Activated CD4-positive, CD25-positive, alpha-beta regulatory T cell treated with anti-CD3 and anti-CD28 coated beads, Interleukin-2, amount 50 U/mL, for 16 hours (primary cell): Measurements from ENCODE around the gene TPGS2.
"Not testable (repeated sequence)": the region's sequence is repeated elsewhere in the genome, so short reads cannot be mapped to it uniquely, and the experiment has no call there.

Experiments
- DNase-seq: peaks from one replicate; pipeline ENCODE4 v3.0.0-alpha.2; 2020; ENCODE audit warnings: low read depth, low spot score

The TPGS2 gene

GRCh38 chr18:36776650-36777049 lies 52.2 kb downstream of the TPGS2 start:
- DNase-seq: no peak

DNA sequence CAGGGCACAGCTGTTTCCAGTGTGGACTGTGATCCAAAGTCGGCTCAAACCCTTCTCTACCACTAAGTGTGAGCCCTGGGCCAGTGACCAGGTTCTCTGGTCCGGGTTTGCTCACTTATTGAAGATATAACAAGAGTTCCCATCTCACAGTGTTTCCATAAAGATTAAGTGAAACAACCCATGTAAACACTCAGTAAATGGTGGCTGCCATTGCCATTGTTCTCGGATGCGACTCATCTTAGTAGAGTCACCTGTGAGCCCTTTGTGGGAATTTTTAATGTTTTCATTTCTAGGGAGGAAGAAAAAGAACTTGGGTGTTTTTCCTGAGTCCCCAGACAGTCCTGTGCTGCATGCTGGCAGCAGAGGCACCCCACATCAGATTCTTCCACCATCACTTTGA lies 53.4 kb downstream of the TPGS2 start:
- DNase-seq: no peak

DNA sequence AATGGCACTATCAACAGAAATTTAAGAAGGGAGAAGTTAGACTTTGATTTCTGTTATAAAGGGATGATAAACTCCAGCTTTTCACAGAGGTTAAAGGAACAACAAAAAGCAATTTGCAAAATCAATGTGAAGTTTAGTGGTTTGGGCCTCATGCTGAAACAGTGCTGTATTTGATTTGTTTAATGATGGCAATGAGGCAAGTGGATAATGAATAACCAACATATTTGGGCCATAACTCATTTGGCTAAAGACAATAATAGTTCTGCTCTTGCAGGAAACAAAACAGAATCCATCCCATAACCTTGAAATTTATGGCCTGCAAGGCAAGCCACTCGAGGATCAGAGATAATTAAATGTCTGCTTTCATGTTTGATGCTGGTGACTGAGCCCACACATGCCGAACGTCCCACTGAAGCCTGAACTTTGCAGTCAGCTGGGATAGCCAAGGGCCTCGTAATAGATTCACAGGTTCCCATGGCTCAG lies 56.5 kb downstream of the TPGS2 start:
- DNase-seq: no peak

GRCh38 chr18:36771245-36771644 lies 57.6 kb downstream of the TPGS2 start:
- DNase-seq: no peak

- no peak for DNase-seq
Measured at GRCh38 chr18:36770315-36770946, 58.4 kb downstream of the TPGS2 start.

- no peak for DNase-seq
Measured at GRCh38 chr18:36769611-36770314, 59.0 kb downstream of the TPGS2 start.

GRCh38 chr18:36769172-36769571 lies 59.6 kb downstream of the TPGS2 start:
- no peak for DNase-seq

- no peak for DNase-seq
Measured at GRCh38 chr18:36766836-36767235, 62.0 kb downstream of the TPGS2 start.

GRCh38 chr18:36762965-36763364 lies 65.8 kb downstream of the TPGS2 start:
- not testable (repeated sequence) for DNase-seq

GRCh38 chr18:36762074-36762473 lies 66.7 kb downstream of the TPGS2 start:
- no peak for DNase-seq

- DNase-seq: no peak
Measured at GRCh38 chr18:36761186-36761698, 67.6 kb downstream of the TPGS2 start.

GRCh38 chr18:36760598-36760997 lies 68.2 kb downstream of the TPGS2 start:
- DNase-seq: no peak

GRCh38 chr18:36759167-36759776 lies 69.5 kb downstream of the TPGS2 start:
- DNase-seq: no peak

GRCh38 chr18:36758623-36759022 lies 70.2 kb downstream of the TPGS2 start:
- no peak for DNase-seq

- no peak for DNase-seq
Measured at GRCh38 chr18:36757991-36758390, 70.8 kb downstream of the TPGS2 start.

DNA sequence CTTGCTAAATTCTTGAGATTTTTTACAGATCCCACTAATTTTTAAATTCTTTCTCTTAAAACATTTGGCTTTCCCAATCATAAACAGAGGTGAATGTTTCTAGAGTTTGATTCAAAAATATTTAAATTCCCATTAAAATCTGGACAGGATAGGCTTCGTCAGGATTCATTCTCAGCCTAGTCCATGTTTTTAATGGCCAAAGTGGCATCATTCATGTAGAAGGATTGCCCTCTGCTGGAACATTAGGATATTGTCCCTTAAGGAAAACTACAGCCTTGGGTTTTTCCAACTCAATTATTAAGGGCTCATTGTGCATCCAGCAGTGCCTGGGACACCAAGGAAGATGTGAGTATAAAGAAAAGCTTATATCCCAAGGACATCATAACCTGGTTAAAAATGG lies 71.7 kb downstream of the TPGS2 start:
- no peak for DNase-seq

- no peak for DNase-seq
Measured at GRCh38 chr18:36756242-36756641, 72.6 kb downstream of the TPGS2 start.

GRCh38 chr18:36752929-36753865 lies 75.6 kb downstream of the TPGS2 start:
- no peak for DNase-seq

DNA sequence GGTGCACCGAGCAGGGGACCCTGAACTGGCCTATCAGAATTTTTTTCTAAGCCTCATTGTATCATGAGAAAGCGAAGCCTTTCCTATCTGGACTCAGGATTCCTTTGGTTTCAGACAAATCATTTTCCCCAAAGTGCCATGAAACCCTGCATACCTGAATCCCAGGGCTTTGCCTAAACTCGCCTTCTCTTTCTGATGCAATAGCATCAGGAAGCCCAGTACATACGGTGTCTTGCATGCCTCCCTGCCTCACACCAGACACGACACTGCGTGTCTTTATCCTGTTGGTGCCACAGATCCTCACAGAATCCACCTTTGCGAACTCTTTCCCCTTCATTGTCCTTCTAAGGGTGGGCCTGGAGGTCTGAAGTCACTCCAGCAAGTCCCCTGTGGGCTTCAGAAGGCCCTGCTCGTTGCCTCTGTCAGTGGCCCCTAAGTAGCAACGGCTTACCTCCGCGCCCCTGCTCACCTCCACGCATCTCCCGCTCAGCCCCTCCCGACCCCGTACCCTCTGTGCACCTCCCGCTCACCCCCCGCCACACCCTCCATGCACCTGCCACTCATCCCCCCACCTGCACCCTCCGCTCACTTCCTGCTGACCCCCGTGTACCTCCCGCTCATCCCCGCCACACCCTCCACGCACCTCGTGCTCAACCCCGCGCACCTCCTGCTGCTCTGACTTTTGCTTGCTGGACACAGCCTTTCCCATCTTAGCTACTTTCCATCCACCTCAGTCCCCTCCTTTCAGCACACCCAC lies 83.4 kb downstream of the TPGS2 start:
- DNase-seq: no peak

DNA sequence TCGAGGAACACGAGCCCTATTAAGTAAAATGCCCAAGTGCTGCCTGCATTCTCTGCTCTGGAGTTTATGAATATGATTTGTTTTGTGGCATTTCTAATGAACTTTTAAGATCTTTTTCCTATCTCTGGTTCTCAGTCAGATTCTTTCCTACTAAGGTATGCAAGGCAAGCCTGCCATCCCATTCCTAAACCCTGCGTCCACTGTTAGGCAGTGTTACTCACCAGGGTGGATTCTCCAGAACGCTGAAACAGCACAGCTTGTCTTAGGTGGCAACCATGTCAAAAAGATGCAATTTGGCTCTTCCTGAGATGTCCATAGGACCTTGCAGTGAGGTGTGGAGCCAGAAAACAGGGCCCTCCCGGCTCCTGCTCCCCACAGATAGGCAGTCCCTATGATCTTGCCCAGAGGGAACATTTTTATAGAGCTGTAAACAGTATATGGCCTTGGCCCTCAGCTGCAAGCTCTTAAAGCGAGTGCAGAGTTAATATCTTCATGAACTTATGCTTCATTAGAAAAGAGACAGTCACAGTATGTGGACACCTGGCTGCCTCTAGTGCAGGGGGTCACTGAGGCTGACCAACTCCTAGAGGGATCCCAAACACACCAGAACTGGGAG lies 84.4 kb downstream of the TPGS2 start:
- no peak for DNase-seq
